Esophagus muscularis mucosa (tissue), 3 donors: Measurements from ENCODE around the gene PLEKHA6.

Source experiments
- POLR2AphosphoS5 ChIP-seq, 2 donors: sonication (generic); formaldehyde crosslinking; IDR thresholded peaks; one replicate each; pipeline ENCODE4 v1.6.1; 2017; ENCODE audit warnings: antibody characterized with exemption in 2 of 2
- TF ChIP-seq, protein P1 (sequence below), 3 experiments: fragments of 200-600 bp in 2 of 3; fragments of 450-650 bp in 1 of 3; sonication (generic) in 2 of 3; IDR thresholded peaks; one replicate each; pipeline ENCODE4 v1.5.1; 2017 to 2019; ENCODE audit warnings: antibody characterized with exemption in 3 of 3, mild to moderate bottlenecking in 2 of 3, moderate library complexity in 1 of 3

DNA sequence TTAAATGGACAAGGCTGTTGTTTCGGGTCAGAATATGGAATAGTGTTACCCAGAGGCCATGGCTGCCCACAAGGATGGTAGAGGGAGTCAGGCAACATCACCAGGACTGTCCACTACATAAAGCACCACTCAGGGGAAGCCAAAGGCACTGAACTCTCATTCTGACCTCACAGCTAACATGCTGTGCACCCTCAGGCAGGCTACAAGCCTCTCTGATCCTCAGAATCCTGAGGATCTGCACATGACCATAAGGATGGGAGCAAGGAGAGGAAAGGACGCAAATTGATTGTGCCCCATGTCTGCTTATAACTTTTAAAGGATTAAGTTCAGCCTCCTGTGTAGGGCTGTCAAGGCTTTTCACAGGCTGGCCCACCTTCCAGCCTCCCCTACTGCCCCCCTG lies 38.7 kb downstream of the PLEKHA6 start:
- TF ChIP-seq POLR2AphosphoS5 (IDR thresholded peaks at IDR 0.05) = no peak
- TF ChIP-seq, protein P1, sequence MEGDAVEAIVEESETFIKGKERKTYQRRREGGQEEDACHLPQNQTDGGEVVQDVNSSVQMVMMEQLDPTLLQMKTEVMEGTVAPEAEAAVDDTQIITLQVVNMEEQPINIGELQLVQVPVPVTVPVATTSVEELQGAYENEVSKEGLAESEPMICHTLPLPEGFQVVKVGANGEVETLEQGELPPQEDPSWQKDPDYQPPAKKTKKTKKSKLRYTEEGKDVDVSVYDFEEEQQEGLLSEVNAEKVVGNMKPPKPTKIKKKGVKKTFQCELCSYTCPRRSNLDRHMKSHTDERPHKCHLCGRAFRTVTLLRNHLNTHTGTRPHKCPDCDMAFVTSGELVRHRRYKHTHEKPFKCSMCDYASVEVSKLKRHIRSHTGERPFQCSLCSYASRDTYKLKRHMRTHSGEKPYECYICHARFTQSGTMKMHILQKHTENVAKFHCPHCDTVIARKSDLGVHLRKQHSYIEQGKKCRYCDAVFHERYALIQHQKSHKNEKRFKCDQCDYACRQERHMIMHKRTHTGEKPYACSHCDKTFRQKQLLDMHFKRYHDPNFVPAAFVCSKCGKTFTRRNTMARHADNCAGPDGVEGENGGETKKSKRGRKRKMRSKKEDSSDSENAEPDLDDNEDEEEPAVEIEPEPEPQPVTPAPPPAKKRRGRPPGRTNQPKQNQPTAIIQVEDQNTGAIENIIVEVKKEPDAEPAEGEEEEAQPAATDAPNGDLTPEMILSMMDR (IDR thresholded peaks at IDR 0.05) = no peak
